Glutamatergic neuron (in vitro differentiated cells): Measurements from ENCODE around the gene AGAP3. TPM values are rescaled to one million over a fixed set of nuclear protein-coding genes. Genes with fewer than 3 reads are reported as not detected.

ENCODE experiments used
- DNase-seq: peaks from one replicate; pipeline ENCODE4 v3.0.0; 2022
- H3K27ac Mint-ChIP-seq: one replicate; pipeline ENCODE4 v1.8.0; 2020; ENCODE audit warnings: mild to moderate bottlenecking, mixed read lengths, inconsistent platforms; ENCODE audit not compliant: unreplicated experiment
- H3K27me3 Mint-ChIP-seq: one replicate; pipeline ENCODE4 v1.8.0; 2020; ENCODE audit warnings: mild to moderate bottlenecking, moderate library complexity, mixed read lengths, inconsistent platforms; ENCODE audit not compliant: unreplicated experiment
- H3K36me3 Mint-ChIP-seq: one replicate; pipeline ENCODE4 v1.8.0; 2020; ENCODE audit warnings: mild to moderate bottlenecking, mixed read lengths, inconsistent platforms; ENCODE audit not compliant: unreplicated experiment
- H3K4me1 Mint-ChIP-seq: one replicate; pipeline ENCODE4 v1.8.0; 2020; ENCODE audit warnings: mild to moderate bottlenecking, low read depth, mixed read lengths, inconsistent platforms; ENCODE audit not compliant: unreplicated experiment
- H3K4me3 Mint-ChIP-seq: one replicate; pipeline ENCODE4 v1.8.0; 2020; ENCODE audit warnings: mild to moderate bottlenecking, mixed read lengths, inconsistent platforms; ENCODE audit not compliant: unreplicated experiment
- H3K9me3 Mint-ChIP-seq: one replicate; pipeline ENCODE4 v1.8.0; 2020; ENCODE audit warnings: mild to moderate bottlenecking, moderate library complexity, mixed read lengths, inconsistent platforms; ENCODE audit not compliant: unreplicated experiment
- CTCF ChIP-seq: fragments of 200-600 bp; sonication (generic); IDR thresholded peaks from one replicate; pipeline ENCODE4 v1.5.0; 2021; ENCODE audit not compliant: partially characterized antibody, unreplicated experiment
- total RNA-seq: library from RNA; stranded (reverse); fragmentation: NEBNext Ultra II Directional; extraction: Animal tissue kit (Norgen Biotek cat#: 25700); gene quantifications from one replicate; pipeline ENCODE4 v1.2.1, GENCODE V29; 2021; ENCODE audit not compliant: unreplicated experiment

Gene AGAP3
- total RNA-seq, 1 donor from 2014 or later = 406 TPM

- Mint-ChIP-seq H3K9me3 (peaks cover 26% of the 10 kb centered on the region), H3K27me3 (peaks cover 28% of the 10 kb centered on the region), H3K27ac (peak overlapping the region; percentile 89), H3K4me3 (peak overlapping the region; percentile 80), H3K36me3 (peaks cover 5% of the 10 kb centered on the region), H3K4me1 (peaks cover 44% of the 10 kb centered on the region)
- peak; percentile 74 for DNase-seq
- TF ChIP-seq CTCF = peak; percentile 47
These were observed 5.2 kb downstream of the AGAP3 start for GRCh38 chr7:151091431-151091830.

GRCh38 chr7:151091988-151092387 is 5.7 kb downstream of the AGAP3 start:
- peak overlapping the region; percentile 80 for H3K4me3 Mint-ChIP-seq
- TF ChIP-seq CTCF = no peak

GRCh38 chr7:151093748-151094147 is 7.5 kb downstream of the AGAP3 start:
- Mint-ChIP-seq H3K4me3 (peak overlapping the region; percentile 81), H3K9me3 (peaks cover 15% of the 10 kb centered on the region), H3K4me1 (peaks cover 49% of the 10 kb centered on the region), H3K36me3 (peaks cover 5% of the 10 kb centered on the region), H3K27me3 (peaks cover 19% of the 10 kb centered on the region), H3K27ac (no peak overlapping the region)
- no peak for TF ChIP-seq CTCF
- DNase-seq = no peak

More at GRCh38 chr7:151091988-151092387, 5.7 kb downstream of the AGAP3 start:
- no peak for DNase-seq
- peaks cover 44% of the 10 kb centered on the region for H3K4me1 Mint-ChIP-seq
- peaks cover 26% of the 10 kb centered on the region for H3K27me3 Mint-ChIP-seq
- H3K27ac Mint-ChIP-seq = no peak overlapping the region
- peaks cover 5% of the 10 kb centered on the region for H3K36me3 Mint-ChIP-seq
- H3K9me3 Mint-ChIP-seq = peaks cover 26% of the 10 kb centered on the region

GRCh38 chr7:151094675-151095074 is 8.4 kb downstream of the AGAP3 start:
- H3K27me3 Mint-ChIP-seq = peaks cover 12% of the 10 kb centered on the region
- H3K36me3 Mint-ChIP-seq = no peaks in the 10 kb centered on the region
- DNase-seq = no peak
- peaks cover 47% of the 10 kb centered on the region for H3K4me1 Mint-ChIP-seq
- H3K9me3 Mint-ChIP-seq = peaks cover 6% of the 10 kb centered on the region
- H3K4me3 Mint-ChIP-seq = no peak overlapping the region
- no peak overlapping the region for H3K27ac Mint-ChIP-seq
- TF ChIP-seq CTCF = no peak

- H3K9me3 Mint-ChIP-seq = peaks cover 5% of the 10 kb centered on the region
- H3K27ac Mint-ChIP-seq = no peak overlapping the region
- no peak for TF ChIP-seq CTCF
- H3K4me3 Mint-ChIP-seq = no peak overlapping the region
- H3K27me3 Mint-ChIP-seq = peaks cover 9% of the 10 kb centered on the region
- H3K36me3 Mint-ChIP-seq = no peaks in the 10 kb centered on the region
- DNase-seq = no peak
- peaks cover 48% of the 10 kb centered on the region for H3K4me1 Mint-ChIP-seq
These were observed 9.0 kb downstream of the AGAP3 start for GRCh38 chr7:151095123-151095797.
